DMS79 (cell line): ENCODE data around the gene VTI1A.

Experiments used
- DNase-seq: peaks from one replicate; lab custom pipeline; 2025; lab: John Stamatoyannopoulos, UW

Gene VTI1A

DNA sequence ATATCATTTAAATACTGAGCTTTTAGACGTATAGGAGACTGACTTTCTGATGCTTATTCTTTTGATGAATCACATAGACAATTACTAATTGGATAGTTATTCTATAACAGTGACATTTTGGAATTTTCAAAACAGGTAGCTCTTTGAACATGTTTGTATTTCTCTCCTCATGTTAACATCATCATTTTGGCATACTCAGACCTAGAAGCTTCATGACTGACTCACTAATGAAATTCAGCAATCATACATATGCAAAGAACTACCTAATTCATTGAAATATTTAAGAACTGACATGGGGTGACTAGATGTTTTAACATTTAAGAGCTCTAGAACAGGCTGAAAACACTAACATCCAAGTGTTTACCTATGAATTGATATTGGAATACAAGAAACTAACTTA is 192.3 kb downstream of the VTI1A start:
- DNase-seq: no peak

GRCh38 chr10:112640638-112641037 is 193.6 kb downstream of the VTI1A start:
- DNase-seq: no peak

GRCh38 chr10:112643600-112644264 is 196.7 kb downstream of the VTI1A start:
- DNase-seq: no peak

- DNase-seq: no peak
These were observed 197.2 kb downstream of the VTI1A start for GRCh38 chr10:112644265-112644645.

GRCh38 chr10:112649006-112649821 is 202.2 kb downstream of the VTI1A start:
- no peak for DNase-seq

GRCh38 chr10:112649822-112650152 is 202.8 kb downstream of the VTI1A start:
- no peak for DNase-seq

DNA sequence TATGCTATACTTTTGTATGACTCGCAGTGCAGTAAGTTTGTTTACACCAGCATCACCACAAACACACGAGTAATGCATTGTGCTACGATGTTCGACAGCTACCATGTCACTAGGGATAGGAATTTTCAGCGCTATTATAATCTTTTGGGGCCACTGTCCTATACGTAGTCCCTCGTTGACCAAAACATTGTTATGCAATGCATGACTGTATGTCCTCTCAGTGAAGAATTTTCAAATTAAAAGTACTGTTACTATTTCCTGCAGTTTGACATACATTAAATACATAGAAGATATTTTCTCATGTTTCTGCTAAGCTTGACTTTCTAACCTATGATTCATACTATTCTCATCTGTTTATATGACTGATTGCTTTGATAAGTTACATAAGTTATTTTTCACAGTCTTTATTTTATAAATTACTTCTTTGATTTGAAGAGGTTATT is 203.6 kb downstream of the VTI1A start:
- DNase-seq: no peak

DNA sequence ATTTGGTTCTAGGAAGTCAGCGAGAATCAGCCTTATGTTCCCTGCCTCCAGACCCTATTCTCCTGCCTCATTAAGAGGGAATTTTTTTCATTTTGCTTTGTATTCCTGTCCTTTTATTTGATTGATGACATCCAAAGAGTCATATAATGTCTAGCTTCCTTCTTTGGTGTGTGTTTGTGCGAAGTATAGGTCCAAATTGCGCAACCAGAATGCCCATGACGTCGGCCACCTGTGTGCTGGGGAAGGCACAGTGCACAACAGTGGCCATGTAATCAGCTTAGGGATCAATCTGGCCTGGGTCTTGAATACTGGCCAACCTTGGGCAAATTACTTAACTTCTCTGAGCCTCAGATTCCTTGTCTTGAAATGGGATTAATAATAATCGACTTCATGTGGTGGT is 206.2 kb downstream of the VTI1A start:
- no peak for DNase-seq

GRCh38 chr10:112653851-112654250 is 206.8 kb downstream of the VTI1A start:
- no peak for DNase-seq

- no peak for DNase-seq
These were observed 207.8 kb downstream of the VTI1A start for GRCh38 chr10:112654794-112655193.

DNA sequence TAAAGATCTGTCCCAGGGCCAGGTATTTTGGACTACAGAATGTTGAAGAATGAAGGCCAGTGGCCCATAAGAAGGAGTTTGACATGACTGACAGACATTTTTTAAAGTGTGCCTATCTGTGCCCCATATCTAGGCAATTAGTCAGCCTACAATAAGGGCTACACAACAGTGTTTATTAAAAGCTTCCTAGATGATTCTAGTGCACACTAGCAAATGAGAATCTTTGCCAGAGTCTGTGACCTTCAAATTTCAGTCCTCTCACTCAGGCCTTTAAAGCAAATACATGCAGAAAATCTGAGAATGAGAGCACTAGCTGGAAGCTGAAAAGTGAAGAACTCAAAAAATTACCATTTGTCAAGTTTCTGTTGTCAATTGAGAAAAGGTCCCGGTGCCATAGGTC is 208.7 kb downstream of the VTI1A start:
- DNase-seq: no peak

GRCh38 chr10:112658465-112658864 is 211.4 kb downstream of the VTI1A start:
- DNase-seq: no peak

DNA sequence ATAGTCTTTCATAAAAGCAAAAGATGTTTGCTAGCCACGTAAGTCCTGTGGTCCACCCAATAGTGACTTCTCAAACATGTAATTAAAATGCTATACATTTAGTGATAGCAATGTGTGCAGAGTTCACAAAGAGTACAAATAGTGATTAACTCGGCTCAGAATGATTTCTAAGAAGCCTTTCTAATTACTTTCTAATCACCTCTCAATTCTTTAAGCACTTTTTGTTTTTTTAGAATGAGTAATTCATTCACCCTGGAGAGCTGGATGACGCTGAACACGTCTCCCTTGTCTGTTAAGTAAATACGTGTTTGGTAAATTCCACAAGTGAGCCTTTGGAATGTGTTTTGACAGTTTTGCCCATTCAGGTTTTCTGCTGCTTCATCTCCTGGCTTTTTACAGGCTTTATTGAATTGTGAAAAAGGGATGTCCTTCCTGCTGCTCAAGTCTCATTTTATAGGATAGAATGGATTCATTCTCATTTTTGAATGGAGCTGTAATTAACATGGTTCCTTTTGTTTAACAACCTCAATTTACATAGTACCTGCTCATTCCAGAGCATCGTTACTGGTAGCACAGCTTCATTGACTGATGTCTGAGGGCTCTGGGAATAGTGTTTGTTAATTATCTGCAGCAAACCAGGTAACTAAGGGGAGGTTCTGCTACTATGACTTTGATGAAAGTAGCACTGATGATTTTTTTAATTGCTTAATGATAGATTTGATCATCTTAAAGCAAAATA is 212.1 kb downstream of the VTI1A start:
- no peak for DNase-seq

DNA sequence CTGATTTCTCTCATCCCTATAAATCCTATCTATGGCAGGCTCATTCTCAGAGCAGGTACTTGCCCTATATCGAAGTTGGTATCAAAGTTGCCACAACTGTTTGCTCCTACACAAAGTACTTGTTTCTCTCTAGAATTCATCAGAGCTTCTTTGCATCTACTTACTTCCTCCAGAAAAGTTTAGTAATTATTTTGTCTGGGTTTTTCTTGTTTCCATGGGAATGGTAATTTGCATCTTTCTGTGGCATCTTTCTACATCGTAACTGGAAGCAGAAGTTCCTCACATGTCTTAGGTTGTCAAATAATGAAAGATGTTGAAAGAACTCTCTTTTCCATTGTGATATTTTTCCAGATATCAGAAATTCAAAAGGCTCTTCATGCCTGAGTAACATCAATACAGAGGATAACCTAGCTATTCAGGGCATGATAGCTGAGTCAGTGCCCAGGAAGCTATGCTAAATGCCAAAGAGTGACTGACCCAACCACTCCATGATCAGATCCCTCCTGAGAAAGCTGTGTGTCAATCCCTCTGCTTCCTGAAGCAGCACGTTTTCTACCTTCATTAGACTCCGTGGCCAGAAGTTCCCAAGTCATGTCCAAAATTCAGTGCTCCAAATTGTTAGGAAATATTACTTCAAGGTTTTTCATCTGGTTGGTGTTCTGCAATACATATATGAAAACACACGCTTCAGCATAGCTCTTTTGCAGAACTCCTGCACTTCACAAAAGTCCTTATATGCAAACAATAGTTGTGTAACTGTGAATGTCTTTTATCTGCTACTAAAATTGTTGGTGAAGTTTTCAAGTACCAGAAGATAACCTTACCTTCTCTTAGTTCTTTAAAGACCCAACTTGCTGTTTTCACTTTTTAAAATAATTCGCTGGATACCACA is 216.5 kb downstream of the VTI1A start:
- DNase-seq: no peak

- DNase-seq: no peak
These were observed 219.1 kb downstream of the VTI1A start for GRCh38 chr10:112666094-112666493.

DNA sequence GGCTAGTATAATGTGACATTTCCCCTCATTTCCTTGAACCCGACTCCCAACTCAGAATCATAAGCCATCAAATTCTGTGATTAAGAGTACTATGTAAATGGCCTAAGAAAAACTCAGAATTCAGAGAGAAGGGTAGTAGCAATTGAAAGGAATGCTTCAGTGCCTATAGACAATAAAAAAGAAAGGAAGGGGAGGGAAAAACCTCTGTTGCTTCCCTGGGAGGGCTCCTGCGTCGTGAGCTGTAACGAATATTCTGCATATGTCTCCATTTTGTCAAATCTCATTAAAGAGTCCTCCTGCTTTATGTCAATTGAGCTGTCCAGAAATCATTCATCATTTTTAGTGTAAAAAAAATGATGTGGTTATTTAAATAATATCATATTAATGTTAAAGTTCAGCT is 223.0 kb downstream of the VTI1A start:
- DNase-seq: no peak

DNA sequence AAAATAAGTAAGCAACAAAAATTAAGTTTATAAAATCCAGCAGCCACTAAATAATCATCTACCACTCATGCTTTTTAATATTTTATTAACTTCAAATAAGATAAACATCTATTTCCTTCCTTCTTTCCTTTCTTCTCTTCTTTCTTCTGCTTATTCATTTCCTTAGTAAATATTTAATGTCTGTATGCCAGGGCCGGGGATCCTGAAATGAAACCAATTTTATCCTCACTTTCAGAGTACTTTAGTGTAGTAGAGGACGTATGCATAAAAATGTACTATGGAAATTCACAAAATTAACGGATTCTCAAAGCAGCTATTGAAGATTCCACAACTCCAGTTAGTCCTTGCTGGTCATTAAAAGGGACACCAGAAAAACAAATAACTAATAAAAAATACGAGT is 224.7 kb downstream of the VTI1A start:
- no peak for DNase-seq

GRCh38 chr10:112672706-112673105 is 225.7 kb downstream of the VTI1A start:
- no peak for DNase-seq

DNA sequence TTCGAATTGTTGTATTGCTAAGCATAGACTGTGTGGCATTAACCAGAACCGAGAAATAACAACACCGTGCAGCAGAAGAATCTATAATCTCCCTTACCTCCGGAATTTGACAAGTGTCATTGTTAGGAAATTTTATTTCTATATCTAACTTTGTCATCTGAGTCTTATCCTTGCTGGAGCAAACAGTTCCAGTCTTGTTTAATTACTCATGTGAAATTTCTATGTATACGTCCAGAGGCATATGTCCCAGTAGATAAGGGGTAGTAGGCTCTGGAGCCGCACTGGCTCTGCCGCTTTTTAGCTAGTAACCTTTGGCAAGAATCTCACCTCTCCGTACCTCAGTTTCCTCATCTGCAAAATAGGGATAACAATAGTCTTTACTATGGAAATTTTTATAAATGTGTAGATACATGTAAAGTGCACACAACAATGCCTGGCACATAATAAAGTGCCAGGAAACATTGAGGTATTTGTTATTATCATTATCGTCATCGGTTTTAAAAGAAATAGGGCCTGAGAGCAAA is 228.6 kb downstream of the VTI1A start:
- no peak for DNase-seq

- DNase-seq: no peak
These were observed 230.7 kb downstream of the VTI1A start for GRCh38 chr10:112677689-112678088.

GRCh38 chr10:112678581-112678980 is 231.6 kb downstream of the VTI1A start:
- DNase-seq: no peak

DNA sequence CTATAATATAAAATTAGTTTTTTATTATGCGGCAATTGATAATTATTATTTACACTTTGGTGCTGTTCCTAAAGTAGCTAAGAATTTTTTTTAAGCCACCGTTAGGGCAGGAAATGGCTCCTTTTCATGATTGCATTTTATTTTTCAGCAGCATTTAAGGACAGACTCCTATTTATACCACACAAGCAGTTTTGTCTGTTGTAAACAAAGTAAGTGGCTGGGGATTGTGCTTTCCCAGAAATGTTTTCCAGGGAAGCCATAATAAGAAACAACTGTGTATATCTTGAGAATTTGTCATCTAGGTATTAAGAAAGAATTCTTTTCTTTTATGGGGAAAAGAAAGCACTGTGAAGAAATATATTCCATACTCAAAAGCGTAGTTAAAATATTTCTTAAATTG is 232.0 kb downstream of the VTI1A start:
- DNase-seq: no peak
